ENCODE results near the gene PYGM. TPM values are rescaled to one million over a fixed set of nuclear protein-coding genes. Genes with fewer than 3 reads are reported as not detected.

Gene PYGM
- total and polyA plus RNA-seq, 2 of the 8 experiments (the other 6 are each of a cell fraction or from before 2014, with no cell fraction given): 9.6 to 10.0 TPM

- TF ChIP-seq POLR2AphosphoS5 (IDR thresholded peaks at IDR 0.05; ENCODE audit: low read depth, low read length) (no peak), GABPA (IDR thresholded peaks at IDR 0.05; ENCODE audit: borderline replicate concordance, insufficient read depth, low read length) (no peak), BCL11A (IDR thresholded peaks at IDR 0.05; ENCODE audit: low read depth in 2 of 2, low read length in 2 of 2) (no peak), ASH2L (IDR thresholded peaks at IDR 0.05; ENCODE audit: low read length) (no peak), YY1 (IDR thresholded peaks at IDR 0.05; ENCODE audit: low read depth, low read length) (no peak), RNF2 (IDR thresholded peaks at IDR 0.05; ENCODE audit: borderline replicate concordance, low read depth, low read length, missing control alignments, poor library complexity, severe bottlenecking) (no peak), CHD1 (IDR thresholded peaks at IDR 0.05; ENCODE audit: low read depth, low read length) (no peak), CBX5 (IDR thresholded peaks at IDR 0.05; ENCODE audit: low read depth, low read length) (no peak), TAF1 (IDR thresholded peaks at IDR 0.05; ENCODE audit: low read depth, low read length) (no peak)
Observed at GRCh38 chr11:64697663-64698375, 62.0 kb downstream of the PYGM start (continued).

Other genes with a start within 250 kb of the PYGM start
- not detected in 2 replicates for gene SLC22A11, start 204.0 kb downstream of the PYGM start, total RNA-seq (2021; fragmentation: NEBNext Ultra II Directional; extraction: Animal tissue kit (Norgen Biotek cat#: 25700))
- gene SLC22A11, start 204.0 kb downstream of the PYGM start, polyA plus RNA-seq (2011; rRNA removed): 0.05 TPM in 1 of 2 replicates, not detected in the other
- not detected in 2 replicates for gene SLC22A12, start 168.8 kb downstream of the PYGM start, total RNA-seq (2021; fragmentation: NEBNext Ultra II Directional; extraction: Animal tissue kit (Norgen Biotek cat#: 25700))
- not detected in 2 replicates for gene SLC22A12, start 168.8 kb downstream of the PYGM start, polyA plus RNA-seq (2011; rRNA removed)
- 11.4 and 11.5 TPM in 2 replicates for gene NRXN2, start 36.8 kb downstream of the PYGM start, total RNA-seq (2021; fragmentation: NEBNext Ultra II Directional; extraction: Animal tissue kit (Norgen Biotek cat#: 25700))
- 1.3 and 5.7 TPM in 2 replicates for gene NRXN2, start 36.8 kb downstream of the PYGM start, polyA plus RNA-seq (2011; rRNA removed)
- gene RASGRP2, start 15.8 kb downstream of the PYGM start, total RNA-seq (2021; fragmentation: NEBNext Ultra II Directional; extraction: Animal tissue kit (Norgen Biotek cat#: 25700)): 37.9 and 40.6 TPM in 2 replicates
- 45.7 and 50.4 TPM in 2 replicates for gene RASGRP2, start 15.8 kb downstream of the PYGM start, polyA plus RNA-seq (2011; rRNA removed)
- 353 and 365 TPM in 2 replicates for gene SF1, start 18.6 kb upstream of the PYGM start, total RNA-seq (2021; fragmentation: NEBNext Ultra II Directional; extraction: Animal tissue kit (Norgen Biotek cat#: 25700))
- gene SF1, start 18.6 kb upstream of the PYGM start, polyA plus RNA-seq (2011; rRNA removed): 72.7 and 110 TPM in 2 replicates
- 20.7 and 24.0 TPM in 2 replicates for gene MAP4K2, start 43.2 kb upstream of the PYGM start, total RNA-seq (2021; fragmentation: NEBNext Ultra II Directional; extraction: Animal tissue kit (Norgen Biotek cat#: 25700))
- 20.1 and 25.3 TPM in 2 replicates for gene MAP4K2, start 43.2 kb upstream of the PYGM start, polyA plus RNA-seq (2011; rRNA removed)
- 56.3 and 56.9 TPM in 2 replicates for gene MEN1, start 50.6 kb upstream of the PYGM start, total RNA-seq (2021; fragmentation: NEBNext Ultra II Directional; extraction: Animal tissue kit (Norgen Biotek cat#: 25700))
- gene MEN1, start 50.6 kb upstream of the PYGM start, polyA plus RNA-seq (2011; rRNA removed): 47.2 and 78.5 TPM in 2 replicates
- gene CDC42BPG, start 84.7 kb upstream of the PYGM start, total RNA-seq (2021; fragmentation: NEBNext Ultra II Directional; extraction: Animal tissue kit (Norgen Biotek cat#: 25700)): 10.6 and 12.3 TPM in 2 replicates
- 3.7 and 6.7 TPM in 2 replicates for gene CDC42BPG, start 84.7 kb upstream of the PYGM start, polyA plus RNA-seq (2011; rRNA removed)
- gene EHD1, start 118.6 kb upstream of the PYGM start, total RNA-seq (2021; fragmentation: NEBNext Ultra II Directional; extraction: Animal tissue kit (Norgen Biotek cat#: 25700)): 36.9 and 42.9 TPM in 2 replicates
- gene EHD1, start 118.6 kb upstream of the PYGM start, polyA plus RNA-seq (2011; rRNA removed): 31.5 and 54.0 TPM in 2 replicates
- gene ATG2A, start 157.2 kb upstream of the PYGM start, total RNA-seq (2021; fragmentation: NEBNext Ultra II Directional; extraction: Animal tissue kit (Norgen Biotek cat#: 25700)): 20.9 and 22.1 TPM in 2 replicates
- gene ATG2A, start 157.2 kb upstream of the PYGM start, polyA plus RNA-seq (2011; rRNA removed): 12.1 and 19.8 TPM in 2 replicates
- gene PPP2R5B, start 164.7 kb upstream of the PYGM start, total RNA-seq (2021; fragmentation: NEBNext Ultra II Directional; extraction: Animal tissue kit (Norgen Biotek cat#: 25700)): 5.1 and 5.8 TPM in 2 replicates
- 4.9 and 6.3 TPM in 2 replicates for gene PPP2R5B, start 164.7 kb upstream of the PYGM start, polyA plus RNA-seq (2011; rRNA removed)
- gene GPHA2, start 175.9 kb upstream of the PYGM start, total RNA-seq (2021; fragmentation: NEBNext Ultra II Directional; extraction: Animal tissue kit (Norgen Biotek cat#: 25700)): 0.97 and 1.5 TPM in 2 replicates
- 4.4 and 5.4 TPM in 2 replicates for gene GPHA2, start 175.9 kb upstream of the PYGM start, polyA plus RNA-seq (2011; rRNA removed)
- gene MAJIN, start 212.1 kb upstream of the PYGM start, total RNA-seq (2021; fragmentation: NEBNext Ultra II Directional; extraction: Animal tissue kit (Norgen Biotek cat#: 25700)): not detected in 2 replicates
- gene MAJIN, start 212.1 kb upstream of the PYGM start, polyA plus RNA-seq (2011; rRNA removed): not detected in 2 replicates
- gene BATF2, start 237.0 kb upstream of the PYGM start, total RNA-seq (2021; fragmentation: NEBNext Ultra II Directional; extraction: Animal tissue kit (Norgen Biotek cat#: 25700)): 1.4 and 2.0 TPM in 2 replicates
- gene BATF2, start 237.0 kb upstream of the PYGM start, polyA plus RNA-seq (2011; rRNA removed): 3.1 and 4.6 TPM in 2 replicates